ENCODE results near the gene CSRP1.
A peak's percentile ranks its signal among the peaks of the same experiment; 100 is the strongest.
"Not testable (repeated sequence)": the region's sequence is repeated elsewhere in the genome, so short reads cannot be mapped to it uniquely, and the experiment has no call there.

The CSRP1 gene

DNA sequence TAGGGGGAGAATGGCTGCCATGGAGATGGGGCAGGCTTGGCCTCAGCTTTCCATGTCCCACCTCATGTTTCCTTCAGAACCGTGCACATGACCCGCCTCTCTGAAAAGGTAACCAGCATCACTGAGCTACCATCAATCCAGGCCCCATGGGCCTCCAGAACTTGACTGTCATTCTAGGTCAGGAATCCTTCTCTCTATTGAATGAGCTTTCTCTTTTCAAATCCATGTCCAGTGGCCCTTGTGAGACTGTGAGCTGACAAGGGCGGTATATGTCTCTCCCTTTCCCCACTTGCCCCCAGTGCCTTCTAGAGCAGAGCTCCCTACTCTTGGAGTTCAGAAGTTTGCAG, 4.4 kb downstream of the CSRP1 start:
- H3K4me3 Mint-ChIP-seq, result no peak overlapping the region
- H3K36me3 Mint-ChIP-seq (ENCODE audit: insufficient read depth), result peaks cover 16% of the 10 kb centered on the region
- H3K4me1 Mint-ChIP-seq (ENCODE audit: low read depth in 2 of 2), result peaks cover 27 to 38% of the 10 kb centered on the region in 2 donors
- peak overlapping the region in 1 of 2 donors; percentile 56 for H3K27ac Mint-ChIP-seq
- H3K9me3 Mint-ChIP-seq, result no peaks in the 10 kb centered on the region
- no peak for DNase-seq
- ATAC-seq (replicated peaks), result no peak
- H3K27me3 Mint-ChIP-seq, result no peaks in the 10 kb centered on the region

DNA sequence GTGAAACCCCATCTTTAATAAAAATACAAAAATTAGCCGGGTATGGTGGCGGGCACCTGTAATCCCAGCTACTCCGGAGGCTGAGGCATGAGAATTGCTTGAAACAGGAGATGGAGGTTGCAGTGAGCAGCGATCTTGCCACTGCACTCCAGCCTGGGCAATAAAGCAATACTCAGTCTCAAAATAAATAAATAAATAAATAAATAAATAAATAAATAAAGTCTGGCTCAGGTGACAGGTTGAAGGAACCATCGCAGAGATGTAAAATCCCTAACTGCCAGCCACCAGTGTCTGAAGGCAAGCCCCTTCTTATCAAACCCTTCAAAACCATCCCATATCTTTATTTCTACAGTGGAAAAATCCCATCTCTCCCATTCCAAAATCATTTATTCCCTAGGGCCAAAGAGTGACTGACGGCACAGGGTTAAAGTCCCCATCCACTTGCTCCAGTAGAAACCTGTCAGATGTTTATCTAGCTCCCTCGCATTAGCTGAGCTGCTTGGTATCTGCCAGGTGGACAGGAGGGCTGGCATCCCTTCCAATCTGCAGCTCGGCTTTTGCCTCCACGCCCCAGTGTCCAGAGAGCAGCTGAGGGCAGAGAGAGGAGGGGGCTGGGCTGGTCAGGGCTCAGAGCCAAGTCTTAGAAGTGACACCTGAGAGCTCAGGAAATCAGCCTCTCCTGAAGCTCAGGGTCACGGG, 5.0 kb downstream of the CSRP1 start:
- no peaks in the 10 kb centered on the region for H3K27me3 Mint-ChIP-seq
- no peaks in the 10 kb centered on the region for H3K9me3 Mint-ChIP-seq
- H3K36me3 Mint-ChIP-seq (ENCODE audit: insufficient read depth), result peaks cover 16% of the 10 kb centered on the region
- no peak for DNase-seq
- ATAC-seq (replicated peaks), result no peak
- no peak overlapping the region for H3K4me3 Mint-ChIP-seq
- H3K27ac Mint-ChIP-seq, result peak overlapping the region in 1 of 2 donors; percentile 56
- H3K4me1 Mint-ChIP-seq (ENCODE audit: low read depth in 2 of 2), result peaks cover 25 to 35% of the 10 kb centered on the region in 2 donors

GRCh38 chr1:201501144-201501543, 5.8 kb downstream of the CSRP1 start:
- H3K9me3 Mint-ChIP-seq, result no peaks in the 10 kb centered on the region
- peaks cover 16% of the 10 kb centered on the region for H3K36me3 Mint-ChIP-seq (ENCODE audit: insufficient read depth)
- H3K27me3 Mint-ChIP-seq, result no peaks in the 10 kb centered on the region
- ATAC-seq (replicated peaks) (no peak), DNase-seq (no peak)
- H3K4me1 Mint-ChIP-seq (ENCODE audit: low read depth in 2 of 2), result peaks cover 22 to 30% of the 10 kb centered on the region in 2 donors
- no peak overlapping the region for H3K4me3 Mint-ChIP-seq
- H3K27ac Mint-ChIP-seq, result peak overlapping the region in 1 of 2 donors; percentile 23

DNA sequence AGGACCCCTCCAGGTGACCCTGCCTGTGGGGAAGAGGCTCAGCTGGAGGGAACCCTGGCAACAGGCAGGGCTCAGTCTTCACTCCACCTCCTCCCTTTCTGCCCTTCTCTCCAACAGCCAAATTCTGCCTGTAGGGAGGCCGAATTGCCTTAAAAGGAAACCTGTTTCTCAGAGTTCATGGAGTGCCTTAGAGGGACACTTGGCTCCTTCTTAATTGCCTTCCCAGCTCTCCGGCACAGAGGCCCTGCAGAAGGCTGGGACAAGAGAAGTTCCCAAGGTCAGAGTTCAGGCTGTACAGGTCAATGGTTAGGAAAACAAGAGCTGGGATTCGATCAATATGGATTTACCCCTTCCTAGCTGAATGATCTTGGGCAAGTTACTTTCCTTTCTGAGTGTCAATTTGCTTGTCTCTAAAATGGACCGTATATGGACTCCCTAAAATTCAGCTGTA, 6.2 kb downstream of the CSRP1 start:
- Mint-ChIP-seq H3K4me3 (no peak overlapping the region), H3K9me3 (no peaks in the 10 kb centered on the region), H3K4me1 (ENCODE audit: low read depth in 2 of 2) (peaks cover 18 to 27% of the 10 kb centered on the region in 2 donors), H3K27ac (peak overlapping the region in 1 of 2 donors; percentile 23), H3K27me3 (no peaks in the 10 kb centered on the region), H3K36me3 (ENCODE audit: insufficient read depth) (peaks cover 19% of the 10 kb centered on the region)
- DNase-seq (no peak), ATAC-seq (replicated peaks) (no peak)

DNA sequence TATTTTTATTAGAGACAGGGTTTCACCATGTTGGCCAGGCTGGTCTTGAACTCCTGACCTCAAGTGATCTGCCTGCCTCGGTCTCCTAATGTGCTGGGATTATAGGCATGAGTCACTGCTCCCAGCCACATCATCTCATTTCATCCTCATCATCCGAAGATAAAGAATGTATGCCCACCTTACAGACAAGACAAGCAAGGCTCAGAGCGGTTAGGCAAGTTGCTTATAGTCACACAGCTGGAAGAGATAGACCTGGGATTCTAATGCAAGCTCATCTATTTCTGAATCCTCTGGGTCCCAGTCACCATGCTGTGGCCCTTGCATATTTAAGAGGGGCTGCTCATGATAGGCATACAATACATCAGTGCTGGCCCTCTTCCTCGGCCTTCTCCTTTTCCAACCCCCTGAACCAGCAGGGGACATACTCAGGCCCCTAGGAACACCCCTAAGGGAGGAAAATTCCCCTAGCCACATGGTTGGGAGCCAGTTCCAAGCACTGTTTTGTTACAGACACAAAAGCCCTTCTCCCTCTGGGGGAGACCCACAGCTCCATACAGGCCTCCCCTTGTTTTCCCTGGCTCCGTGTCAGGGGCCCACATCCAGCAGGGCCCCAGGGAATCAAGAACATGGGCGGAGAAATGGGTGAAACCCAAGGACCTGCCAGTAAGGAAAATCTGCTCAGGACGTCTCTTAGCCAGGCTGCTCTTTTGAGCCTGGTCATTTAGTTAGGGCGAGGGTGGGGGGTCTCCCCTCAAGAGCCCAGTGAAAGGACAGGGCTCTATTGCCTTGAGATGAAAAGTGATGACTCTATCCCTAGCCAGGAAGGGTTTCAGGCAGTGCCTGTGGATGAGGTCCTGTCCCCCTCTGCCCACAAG, 6.9 kb downstream of the CSRP1 start:
- Mint-ChIP-seq H3K36me3 (ENCODE audit: insufficient read depth) (peaks cover 21% of the 10 kb centered on the region), H3K27me3 (no peaks in the 10 kb centered on the region), H3K27ac (peak overlapping the region in 1 of 2 donors; percentile 23), H3K9me3 (no peaks in the 10 kb centered on the region), H3K4me3 (no peak overlapping the region), H3K4me1 (ENCODE audit: low read depth in 2 of 2) (peaks cover 11 to 21% of the 10 kb centered on the region in 2 donors)
- ATAC-seq (replicated peaks) (no peak), DNase-seq (no peak)

DNA sequence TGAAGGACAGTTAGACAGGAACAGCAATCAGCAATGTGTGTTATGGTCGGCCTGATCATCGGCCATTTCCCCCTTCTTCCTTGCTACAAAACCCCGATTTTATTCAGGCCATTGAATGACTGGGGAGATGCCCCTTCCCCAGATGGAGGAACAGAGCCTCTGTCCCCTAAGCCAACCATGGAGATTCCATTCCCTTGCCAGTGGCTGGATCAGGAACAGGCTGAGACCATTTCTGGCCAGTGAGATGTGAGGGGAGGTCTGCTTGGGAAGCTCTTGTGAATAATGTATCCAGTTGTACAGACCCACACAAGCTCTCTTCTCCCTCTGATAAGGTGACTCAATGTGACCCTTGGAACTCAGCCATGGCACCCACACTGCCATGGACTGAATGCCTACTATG, 7.7 kb downstream of the CSRP1 start:
- H3K27me3 Mint-ChIP-seq, result no peaks in the 10 kb centered on the region
- DNase-seq (no peak), ATAC-seq (replicated peaks) (no peak)
- H3K4me1 Mint-ChIP-seq (ENCODE audit: low read depth in 2 of 2), result peaks cover 11 to 20% of the 10 kb centered on the region in 2 donors
- peaks cover 21% of the 10 kb centered on the region for H3K36me3 Mint-ChIP-seq (ENCODE audit: insufficient read depth)
- H3K4me3 Mint-ChIP-seq, result no peak overlapping the region
- H3K9me3 Mint-ChIP-seq, result no peaks in the 10 kb centered on the region
- peak overlapping the region in 1 of 2 donors; percentile 17 for H3K27ac Mint-ChIP-seq

DNA sequence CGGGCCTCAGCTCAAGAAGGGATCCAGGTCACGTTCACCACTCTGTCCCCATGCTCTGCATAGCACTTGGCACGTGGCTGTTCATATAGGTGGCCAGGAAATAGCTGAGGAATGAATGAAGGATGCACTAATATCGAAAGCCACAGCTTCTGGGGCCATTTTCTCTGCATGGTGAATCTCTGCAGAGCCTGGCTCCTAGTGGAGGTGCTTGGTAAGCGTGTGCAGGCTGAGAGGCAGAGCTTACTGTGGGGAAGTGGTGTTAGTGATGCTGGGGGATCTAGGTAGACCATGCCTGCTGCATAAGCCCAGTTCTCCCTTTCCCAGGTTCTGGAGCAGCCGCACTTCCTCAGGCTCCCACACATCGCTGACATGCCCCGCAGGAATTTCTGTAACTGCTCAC, 8.3 kb downstream of the CSRP1 start:
- Mint-ChIP-seq H3K4me3 (no peak overlapping the region), H3K27ac (no peak overlapping the region), H3K36me3 (ENCODE audit: insufficient read depth) (peaks cover 21% of the 10 kb centered on the region), H3K9me3 (no peaks in the 10 kb centered on the region), H3K27me3 (no peaks in the 10 kb centered on the region), H3K4me1 (ENCODE audit: low read depth in 2 of 2) (peaks cover 9 to 16% of the 10 kb centered on the region in 2 donors)
- ATAC-seq (replicated peaks), result no peak
- no peak for DNase-seq

DNA sequence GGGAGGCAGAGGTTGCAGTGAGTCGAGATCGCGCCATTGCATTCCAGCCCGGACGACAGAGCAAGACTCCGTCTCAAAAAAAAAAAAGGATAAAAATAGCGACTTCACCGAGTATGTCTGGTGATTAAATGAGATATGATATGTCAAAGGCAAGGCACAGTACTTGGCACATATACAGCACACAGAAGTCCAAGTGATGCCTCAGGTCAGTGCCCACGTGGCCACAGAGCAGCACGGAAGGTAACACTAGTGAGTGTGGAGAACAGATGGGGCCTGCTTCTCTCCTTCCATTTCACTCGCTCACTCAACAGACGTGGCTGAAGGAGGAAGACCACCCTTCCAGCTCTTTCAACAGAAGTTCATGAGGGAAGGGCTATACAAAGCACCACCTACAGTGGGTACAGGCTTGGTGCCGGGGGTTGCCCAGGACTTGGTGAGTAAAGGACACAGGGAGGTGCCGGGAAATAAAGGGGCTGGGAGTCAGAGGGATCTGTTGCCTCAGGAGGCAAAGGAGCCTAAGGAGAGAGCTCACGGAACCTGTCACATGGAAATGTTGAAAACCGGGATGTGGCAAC, 8.9 kb downstream of the CSRP1 start:
- H3K4me3 Mint-ChIP-seq, result no peak overlapping the region
- peaks cover 9 to 15% of the 10 kb centered on the region in 2 donors for H3K4me1 Mint-ChIP-seq (ENCODE audit: low read depth in 2 of 2)

DNA sequence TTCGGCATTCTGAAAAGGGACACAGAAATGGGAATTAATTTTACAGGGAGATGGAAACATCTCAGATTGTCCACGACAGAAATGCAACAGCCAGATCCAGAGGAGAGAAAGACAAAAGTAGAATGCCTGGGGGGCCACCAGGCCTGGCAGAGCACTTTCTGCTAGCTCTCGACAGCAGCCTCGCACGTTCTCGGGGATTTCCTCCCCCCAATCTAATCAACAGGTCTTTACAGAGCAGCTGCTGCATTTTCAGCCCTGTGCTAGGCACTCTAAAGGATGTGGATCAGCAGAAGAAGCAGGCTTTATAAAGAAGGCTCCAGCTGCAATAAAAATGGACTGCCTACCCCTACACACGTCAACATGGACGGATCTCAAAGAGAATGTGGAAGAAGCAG, 10.6 kb downstream of the CSRP1 start:
- no peak for ATAC-seq (replicated peaks)
- no peak overlapping the region for H3K4me3 Mint-ChIP-seq
- peaks cover 16% of the 10 kb centered on the region for H3K36me3 Mint-ChIP-seq (ENCODE audit: insufficient read depth)
- peak overlapping the region in 1 of 2 donors; percentile 41 for H3K27ac Mint-ChIP-seq
- H3K9me3 Mint-ChIP-seq, result no peaks in the 10 kb centered on the region
- no peak for DNase-seq
- no peaks in the 10 kb centered on the region for H3K27me3 Mint-ChIP-seq
- peaks cover 8 to 9% of the 10 kb centered on the region in 2 donors for H3K4me1 Mint-ChIP-seq (ENCODE audit: low read depth in 2 of 2)

More for the DNA sequence above, 8.9 kb downstream of the CSRP1 start:
- H3K27ac Mint-ChIP-seq, result no peak overlapping the region
- no peaks in the 10 kb centered on the region for H3K27me3 Mint-ChIP-seq
- no peak for DNase-seq
- ATAC-seq (replicated peaks), result no peak
- H3K9me3 Mint-ChIP-seq, result no peaks in the 10 kb centered on the region
- peaks cover 21% of the 10 kb centered on the region for H3K36me3 Mint-ChIP-seq (ENCODE audit: insufficient read depth)

DNA sequence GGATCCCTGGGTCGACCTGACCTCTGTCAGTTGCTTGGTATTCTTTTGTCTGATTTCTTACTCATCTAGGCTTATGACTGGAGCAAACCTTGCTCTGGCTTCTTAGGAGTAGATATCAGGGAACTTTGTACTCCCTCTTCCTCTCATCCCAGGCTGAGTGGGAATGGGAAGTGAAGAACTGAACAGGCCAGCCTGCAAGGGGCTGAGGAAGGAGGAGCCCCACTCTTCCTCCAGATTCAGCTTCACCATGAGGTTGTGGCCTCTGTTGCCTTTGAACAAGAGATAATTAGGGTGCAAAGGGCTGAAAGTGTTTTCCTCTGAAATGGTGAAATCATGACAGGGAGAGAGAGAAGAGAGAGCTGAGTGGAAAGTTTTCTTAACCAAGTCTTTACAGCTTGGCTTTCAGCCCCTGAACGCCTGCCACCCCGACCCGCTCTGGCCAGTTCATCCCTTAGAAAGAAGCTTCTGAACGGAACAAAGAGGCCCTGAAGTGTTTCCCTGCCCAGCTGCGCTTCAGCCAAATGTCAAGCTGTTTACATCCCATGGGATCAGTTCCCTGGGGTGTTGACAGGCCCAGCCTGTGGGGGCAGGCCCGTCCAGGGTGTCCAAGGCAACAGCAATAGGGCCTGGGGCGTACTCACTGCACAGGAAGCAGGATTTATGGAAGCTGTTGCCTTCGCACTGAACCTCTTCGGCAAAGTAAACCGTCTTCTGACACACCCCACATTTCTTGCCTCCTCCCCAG, 11.2 kb downstream of the CSRP1 start:
- no peak for DNase-seq
- H3K9me3 Mint-ChIP-seq, result no peaks in the 10 kb centered on the region
- no peaks in the 10 kb centered on the region for H3K27me3 Mint-ChIP-seq
- no peak overlapping the region for H3K4me3 Mint-ChIP-seq
- H3K4me1 Mint-ChIP-seq (ENCODE audit: low read depth in 2 of 2), result peaks cover 9 to 10% of the 10 kb centered on the region in 2 donors
- H3K27ac Mint-ChIP-seq, result no peak overlapping the region
- no peak for ATAC-seq (replicated peaks)
- peaks cover 16% of the 10 kb centered on the region for H3K36me3 Mint-ChIP-seq (ENCODE audit: insufficient read depth)

GRCh38 chr1:201493757-201494617, 12.9 kb downstream of the CSRP1 start:
- Mint-ChIP-seq H3K4me1 (ENCODE audit: low read depth in 2 of 2) (peaks cover 5 to 10% of the 10 kb centered on the region in 2 donors), H3K27me3 (no peaks in the 10 kb centered on the region), H3K4me3 (no peak overlapping the region), H3K9me3 (no peaks in the 10 kb centered on the region), H3K27ac (peak overlapping the region in 1 of 2 donors; percentile 41), H3K36me3 (ENCODE audit: insufficient read depth) (peaks cover 20% of the 10 kb centered on the region)
- DNase-seq (no peak), ATAC-seq (replicated peaks) (no peak)

- DNase-seq; H3K9me3 Mint-ChIP-seq; H3K4me3 Mint-ChIP-seq; H3K4me1 Mint-ChIP-seq (ENCODE audit: low read depth in 2 of 2); ATAC-seq (replicated peaks); H3K27me3 Mint-ChIP-seq: not testable (repeated sequence)
- H3K27ac Mint-ChIP-seq, result peak overlapping the region in 1 of 2 donors; percentile 41
- H3K36me3 Mint-ChIP-seq (ENCODE audit: insufficient read depth), result peaks cover 16% of the 10 kb centered on the region
These were observed 13.8 kb downstream of the CSRP1 start for GRCh38 chr1:201493026-201493656.
